ENCODE data around the gene TSHZ3. TPM values are rescaled to one million over a fixed set of nuclear protein-coding genes. Genes with fewer than 3 reads are reported as not detected.

The TSHZ3 gene
- total RNA-seq, 1 experiment from 2014 or later = 3.2 TPM

- H3K9me3 ChIP-seq (ENCODE audit: control insufficient read depth, low read depth, low read length) = no peaks in the 10 kb centered on the region
- H3K27ac Mint-ChIP-seq = no peak overlapping the region
- no peaks in the 10 kb centered on the region for H3K36me3 Mint-ChIP-seq (ENCODE audit: insufficient read depth in 1 of 3, low read depth in 3 of 3)
- no peaks in the 10 kb centered on the region for H3K4me1 ChIP-seq (ENCODE audit: insufficient read depth, low read length)
- no peaks in the 10 kb centered on the region; a peak in 1 of 5 replicates for H3K9me3 Mint-ChIP-seq
- WGBS (ENCODE audit: extremely low coverage, insufficient read length, low lambda C conversion rate) = no CpG with 5 or more reads among the region's 4 CpGs
- no peak overlapping the region for H4K8ac ChIP-seq (replicated peaks; ENCODE audit: insufficient read length, low read depth, low read length)
- no peak overlapping the region for H3T11ph ChIP-seq (ENCODE audit: low read length)
- no peak overlapping the region for H2BK120ac ChIP-seq (ENCODE audit: low read depth, low read length, poor library complexity, severe bottlenecking)
- H3K23me2 ChIP-seq (ENCODE audit: insufficient read length, low read depth, low read length, poor library complexity, severe bottlenecking) = no peaks in the 10 kb centered on the region
- H3K4me3 Mint-ChIP-seq = no peak overlapping the region
- no peaks in the 10 kb centered on the region for H3K79me1 ChIP-seq (ENCODE audit: insufficient read depth, low read depth, low read length, poor library complexity, severe bottlenecking)
- no peaks in the 10 kb centered on the region for H3K79me2 ChIP-seq (ENCODE audit: insufficient read depth, low read length)
- H2AK5ac ChIP-seq (ENCODE audit: insufficient read length, low read length) = no peak overlapping the region
- TF ChIP-seq CTCF (conservative IDR thresholded peaks at IDR 0.05) = no peak
- no peak overlapping the region for H2BK5ac ChIP-seq (ENCODE audit: insufficient read length, low read length)
- H3K14ac ChIP-seq (ENCODE audit: insufficient read depth, low read length) = no peak overlapping the region
- no peak overlapping the region for H3K56ac ChIP-seq (ENCODE audit: insufficient read length, low read depth, low read length)
- DNase-seq = no peak
- H3K4ac ChIP-seq (ENCODE audit: low read depth, low read length) = no peak overlapping the region
- H2BK20ac ChIP-seq (ENCODE audit: low read depth, low read length, poor library complexity, severe bottlenecking) = no peak overlapping the region
- H3K4me1 Mint-ChIP-seq = peaks cover 0 to 5% of the 10 kb centered on the region in 2 experiments; a peak in 2 of 4 replicates
- no peak overlapping the region for H3K23ac ChIP-seq (ENCODE audit: insufficient read length, low read depth, low read length)
- no peaks in the 10 kb centered on the region for H3K27me3 Mint-ChIP-seq (ENCODE audit: low read depth)
- no peak overlapping the region for H2AFZ ChIP-seq (ENCODE audit: low read length)
- H2BK12ac ChIP-seq (ENCODE audit: insufficient read length, low read depth, low read length) = no peak overlapping the region
- no peak overlapping the region for H3K18ac ChIP-seq (ENCODE audit: insufficient read length, low read depth, low read length)
- no peaks in the 10 kb centered on the region for H3K27me3 ChIP-seq (ENCODE audit: insufficient read depth, low read length)
- H4K20me1 ChIP-seq (ENCODE audit: control insufficient read depth, insufficient read depth, insufficient read length) = no peaks in the 10 kb centered on the region
- H4K91ac ChIP-seq (ENCODE audit: insufficient read length, low read depth, low read length) = no peak overlapping the region
- no peak overlapping the region for H2BK15ac ChIP-seq (ENCODE audit: low read depth, low read length)
- H3K27ac ChIP-seq (ENCODE audit: insufficient read length, low read depth, low read length) = no peak overlapping the region
- no peak overlapping the region for H3K9ac ChIP-seq (ENCODE audit: extremely low read depth, insufficient read length, low read length)
- H4K5ac ChIP-seq (ENCODE audit: insufficient read length, low read depth, low read length) = no peak overlapping the region
- no peak overlapping the region for H3K4me2 ChIP-seq (ENCODE audit: insufficient read depth, insufficient read length, low read length)
Observed at GRCh38 chr19:31235806-31236205, 113.4 kb downstream of the TSHZ3 start.
